Activated CD8-positive, alpha-beta T cell treated with anti-CD3 and anti-CD28 coated beads for 36 hours (primary cell): ENCODE results near the gene PREB. TPM values are rescaled to one million over a fixed set of nuclear protein-coding genes. Genes with fewer than 3 reads are reported as not detected.

Experiments
- ATAC-seq: fragments of 200-7000 bp; cut with Tn5 transposase; one replicate; pipeline ENCODE4 v1.10.0; 2021; ENCODE audit warnings: mild to moderate bottlenecking, moderate library complexity
- CTCF ChIA-PET: fragments of 350-600 bp; sonication (Branson Sonifier 250); formaldehyde crosslinking; loops from one replicate; lab custom pipeline; 2021; ENCODE audit warnings: antibody characterized with exemption; lab: Charles Lee
- POLR2A ChIA-PET: fragments of 350-600 bp; sonication (Branson Sonifier 250); formaldehyde crosslinking; loops from one replicate; lab custom pipeline; 2021; ENCODE audit warnings: antibody characterized with exemption; lab: Charles Lee
- DNase-seq: peaks from one replicate; pipeline ENCODE4 v3.0.0-alpha.2; 2020
- H3K27ac Mint-ChIP-seq: one replicate; pipeline ENCODE4 v1.8.0; 2021; ENCODE audit warnings: mild to moderate bottlenecking, mixed read lengths
- H3K27me3 Mint-ChIP-seq: one replicate; pipeline ENCODE4 v1.8.0; 2021; ENCODE audit warnings: mixed read lengths
- H3K36me3 Mint-ChIP-seq: one replicate; pipeline ENCODE4 v1.8.0; 2021; ENCODE audit warnings: low read depth, mixed read lengths
- H3K4me1 Mint-ChIP-seq: one replicate; pipeline ENCODE4 v1.8.0; 2021; ENCODE audit warnings: low read depth, mixed read lengths
- H3K4me3 Mint-ChIP-seq: one replicate; pipeline ENCODE4 v1.8.0; 2021; ENCODE audit warnings: mild to moderate bottlenecking, moderate library complexity, mixed read lengths
- H3K9me3 Mint-ChIP-seq: one replicate; pipeline ENCODE4 v1.8.0; 2021; ENCODE audit warnings: mixed read lengths
- intact Hi-C: fragments of 100-400 bp; cut with micrococcal nuclease; formaldehyde crosslinking; loops from one replicate; pipeline ENCODE4 v1.10.0; 2022
- total RNA-seq, 2 experiments: library from RNA; stranded (reverse); gene quantifications; one replicate each; pipeline ENCODE4 v1.2.3, GENCODE V29; 2021
- TF ChIP-seq, protein P1 (sequence below): fragments of 200-600 bp; IDR thresholded peaks from one replicate; pipeline ENCODE4 v1.8.0; 2022; ENCODE audit warnings: antibody characterized with exemption, mild to moderate bottlenecking

PREB gene
- total RNA-seq, 2 experiments from 2014 or later: 60.5 to 63.2 TPM

GRCh38 chr2:27091746-27092695, 42.4 kb downstream of the PREB start:
- ChIA-PET CTCF (interaction anchor here (1.6 to 1.9 kb wide), 2 partner anchors 99 to 130 kb away, joined by 3 to 5 read pairs; no protein-coding TSS in a partner anchor), POLR2A (no interaction called here)
- TF ChIP-seq, protein P1, sequence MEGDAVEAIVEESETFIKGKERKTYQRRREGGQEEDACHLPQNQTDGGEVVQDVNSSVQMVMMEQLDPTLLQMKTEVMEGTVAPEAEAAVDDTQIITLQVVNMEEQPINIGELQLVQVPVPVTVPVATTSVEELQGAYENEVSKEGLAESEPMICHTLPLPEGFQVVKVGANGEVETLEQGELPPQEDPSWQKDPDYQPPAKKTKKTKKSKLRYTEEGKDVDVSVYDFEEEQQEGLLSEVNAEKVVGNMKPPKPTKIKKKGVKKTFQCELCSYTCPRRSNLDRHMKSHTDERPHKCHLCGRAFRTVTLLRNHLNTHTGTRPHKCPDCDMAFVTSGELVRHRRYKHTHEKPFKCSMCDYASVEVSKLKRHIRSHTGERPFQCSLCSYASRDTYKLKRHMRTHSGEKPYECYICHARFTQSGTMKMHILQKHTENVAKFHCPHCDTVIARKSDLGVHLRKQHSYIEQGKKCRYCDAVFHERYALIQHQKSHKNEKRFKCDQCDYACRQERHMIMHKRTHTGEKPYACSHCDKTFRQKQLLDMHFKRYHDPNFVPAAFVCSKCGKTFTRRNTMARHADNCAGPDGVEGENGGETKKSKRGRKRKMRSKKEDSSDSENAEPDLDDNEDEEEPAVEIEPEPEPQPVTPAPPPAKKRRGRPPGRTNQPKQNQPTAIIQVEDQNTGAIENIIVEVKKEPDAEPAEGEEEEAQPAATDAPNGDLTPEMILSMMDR: no peak
- DNase-seq (no peak), ATAC-seq (no peak)
- intact Hi-C loops: loop anchor here (10.0 kb wide), 1 partner anchor 123 kb away; the partner anchor contains the start of genes ATRAID, CAD and SLC5A6
- Mint-ChIP-seq H3K4me3 (no peak overlapping the region), H3K9me3 (no peaks in the 10 kb centered on the region), H3K36me3 (no peaks in the 10 kb centered on the region), H3K27ac (no peak overlapping the region), H3K4me1 (peaks cover 8% of the 10 kb centered on the region), H3K27me3 (no peaks in the 10 kb centered on the region)

- Mint-ChIP-seq H3K9me3 (no peaks in the 10 kb centered on the region), H3K27me3 (no peaks in the 10 kb centered on the region), H3K27ac (no peak overlapping the region), H3K36me3 (no peaks in the 10 kb centered on the region), H3K4me3 (no peak overlapping the region), H3K4me1 (peaks cover 14% of the 10 kb centered on the region)
- intact Hi-C loops: loop anchor here (5.0 kb wide), 1 partner anchor 127 kb away; no protein-coding TSS in a partner anchor
- ChIA-PET CTCF (interaction anchor here (1.6 kb wide), 1 partner anchor 191 kb away, joined by 5 read pairs; no protein-coding TSS in a partner anchor), POLR2A (interaction anchor here (0.6 kb wide), 2 partner anchors 339 to 1458 kb away, joined by 3 to 4 read pairs; partner anchors contain the start of gene NRBP1)
- TF ChIP-seq, protein P1: no peak
- ATAC-seq (no peak), DNase-seq (no peak)
Measured at GRCh38 chr2:27089111-27089954, 45.1 kb downstream of the PREB start.

DNA sequence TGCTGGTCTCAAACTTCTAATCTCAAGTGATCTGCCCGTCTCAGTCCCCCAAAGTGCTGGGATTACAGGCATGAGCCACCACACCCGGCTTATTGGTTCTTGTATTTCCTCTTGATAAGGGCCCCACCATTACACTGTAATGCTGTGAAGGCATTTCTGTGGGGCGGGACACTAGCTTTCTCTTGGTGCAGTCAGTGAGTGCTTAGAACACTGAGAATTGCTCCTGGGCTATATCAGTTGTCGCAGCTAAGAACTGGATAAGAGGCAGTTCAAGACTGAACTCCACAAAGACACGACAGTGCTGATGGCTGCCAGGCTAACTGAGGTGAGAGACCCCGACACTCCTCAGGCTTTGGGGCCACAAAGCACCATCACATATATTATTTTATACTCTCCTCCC, 45.8 kb downstream of the PREB start:
- POLR2A ChIA-PET: no interaction called here
- H3K4me1 Mint-ChIP-seq: peaks cover 14% of the 10 kb centered on the region
- CTCF ChIA-PET: interaction anchor here (1.6 to 2.4 kb wide), 2 partner anchors 9 to 191 kb away, joined by 5 to 16 read pairs; no protein-coding TSS in a partner anchor

GRCh38 chr2:27087823-27088410, 46.5 kb downstream of the PREB start:
- H3K27ac Mint-ChIP-seq: no peak overlapping the region
- H3K36me3 Mint-ChIP-seq: no peaks in the 10 kb centered on the region
- no peak for DNase-seq
- H3K4me1 Mint-ChIP-seq: peaks cover 14% of the 10 kb centered on the region
- POLR2A ChIA-PET: interaction anchor here (0.6 to 2.2 kb wide), 3 partner anchors 9 to 55 kb away, joined by 3 to 10 read pairs (median 3); no protein-coding TSS in a partner anchor
- CTCF ChIA-PET: interaction anchor here (0.9 to 2.4 kb wide), 7 partner anchors 9 to 242 kb away, joined by 3 to 16 read pairs (median 4); no protein-coding TSS in a partner anchor
- peak overlapping the region; percentile 82 for H3K4me3 Mint-ChIP-seq
- intact Hi-C loops: loop anchor here (5.0 kb wide), 1 partner anchor 126 kb away; no protein-coding TSS in a partner anchor
- ATAC-seq: no peak
- TF ChIP-seq, protein P1: no peak
- no peaks in the 10 kb centered on the region for H3K9me3 Mint-ChIP-seq
- no peaks in the 10 kb centered on the region for H3K27me3 Mint-ChIP-seq

More for the DNA sequence above, 45.8 kb downstream of the PREB start:
- H3K9me3 Mint-ChIP-seq: no peaks in the 10 kb centered on the region
- ATAC-seq (no peak), DNase-seq (no peak)
- H3K27me3 Mint-ChIP-seq: no peaks in the 10 kb centered on the region
- no peak overlapping the region for H3K4me3 Mint-ChIP-seq
- H3K27ac Mint-ChIP-seq: no peak overlapping the region
- TF ChIP-seq, protein P1: no peak
- no peaks in the 10 kb centered on the region for H3K36me3 Mint-ChIP-seq
- intact Hi-C loops: loop anchor here (5.0 kb wide), 1 partner anchor 126 kb away; no protein-coding TSS in a partner anchor
